HepG2 (cell line): ENCODE data around the gene PTF1A. TPM values are rescaled to one million over a fixed set of nuclear protein-coding genes. Genes with fewer than 3 reads are reported as not detected.

Source experiments
- HNRNPK ChIP-seq: fragments of 200-400 bp; formaldehyde crosslinking; IDR thresholded peaks from 2 replicates; pipeline ENCODE4 v1.6.1; 2018; ENCODE audit warnings: low read length, low read depth, moderate library complexity, mild to moderate bottlenecking; ENCODE audit not compliant: poor library complexity, severe bottlenecking
- KAT7 ChIP-seq: IDR thresholded peaks from 2 replicates; pipeline ENCODE4 v1.6.1; 2018; ENCODE audit warnings: borderline replicate concordance, missing compliant biosample characterization
- KDM4B ChIP-seq: sonication (generic); formaldehyde crosslinking; IDR thresholded peaks from 2 replicates; pipeline ENCODE4 v1.4.0; 2020; ENCODE audit warnings: missing genetic modification reagents
- MXD4 ChIP-seq: IDR thresholded peaks from 2 replicates; pipeline ENCODE4 v1.6.1; 2016; ENCODE audit warnings: mild to moderate bottlenecking, missing biosample characterization, missing genetic modification reagents
- NFIB ChIP-seq: sonication (generic); formaldehyde crosslinking; IDR thresholded peaks from 2 replicates; pipeline ENCODE4 v1.9.0; 2021; ENCODE audit warnings: missing genetic modification reagents, mild to moderate bottlenecking, borderline replicate concordance
- PRMT3 ChIP-seq: sonication (generic); formaldehyde crosslinking; IDR thresholded peaks from 2 replicates; pipeline ENCODE4 v1.8.1; 2022; ENCODE audit warnings: low read depth, mild to moderate bottlenecking, moderate library complexity, missing genetic modification reagents, borderline replicate concordance
- ZNF17 ChIP-seq: sonication (generic); formaldehyde crosslinking; IDR thresholded peaks from 2 replicates; pipeline ENCODE4 v1.5.0; 2020; ENCODE audit warnings: mild to moderate bottlenecking, missing genetic modification reagents
- ZNF343 ChIP-seq: sonication (generic); formaldehyde crosslinking; IDR thresholded peaks from 2 replicates; pipeline ENCODE4 v1.4.0; 2020; ENCODE audit warnings: mild to moderate bottlenecking, missing genetic modification reagents
- ZNF605 ChIP-seq: sonication (generic); formaldehyde crosslinking; IDR thresholded peaks from 2 replicates; pipeline ENCODE4 v1.8.0; 2022; ENCODE audit warnings: mild to moderate bottlenecking, missing genetic modification reagents
- ZNF616 ChIP-seq: sonication (generic); formaldehyde crosslinking; IDR thresholded peaks from 2 replicates; pipeline ENCODE4 v1.5.0; 2020; ENCODE audit warnings: low read depth, mild to moderate bottlenecking, missing genetic modification reagents
- ZNF7 ChIP-seq: IDR thresholded peaks from 2 replicates; pipeline ENCODE4 v1.6.1; 2016; ENCODE audit warnings: missing biosample characterization, missing genetic modification reagents
- polyA plus RNA-seq, 8 experiments: library from polyadenylated mRNA; depleted of rRNA in 3 of 8; stranded (reverse) in 7 of 8; unstranded in 1 of 8; fragments of >200 nt; fragmentation: Illumina TruSeq in 4 of 8; extraction: Trizol in 4 of 8; gene quantifications; 2 replicates each; pipeline versions ENCODE4 v1.2.1 to v1.2.3, GENCODE V29; 2011 to 2016; ENCODE audit warnings: low read depth in 4 of 8, missing spikeins in 1 of 8, mixed read lengths in 1 of 8; ENCODE audit not compliant: insufficient read depth in 1 of 8
- total RNA-seq, 5 experiments: library from RNA; depleted of rRNA; stranded (reverse); fragments of >200 nt; fragmentation: Illumina TruSeq; extraction: Trizol; gene quantifications; 2 replicates each; pipeline ENCODE4 v1.2.3, GENCODE V29; 2016; ENCODE audit warnings: low read depth in 1 of 5
- TF ChIP-seq, protein P1 (sequence below): sonication (generic); formaldehyde crosslinking; conservative IDR thresholded peaks from 2 replicates; pipeline ENCODE4 v1.5.0; 2020; ENCODE audit warnings: missing genetic modification reagents
- TF ChIP-seq, protein P2 (sequence below): sonication (generic); formaldehyde crosslinking; IDR thresholded peaks from one replicate; pipeline ENCODE4 v1.5.1; 2020; ENCODE audit warnings: mild to moderate bottlenecking, missing genetic modification reagents; ENCODE audit errors: not compliant biosample characterization
- TF ChIP-seq, protein P3 (sequence below): IDR thresholded peaks from 2 replicates; pipeline ENCODE4 v1.6.1; 2016; ENCODE audit warnings: low read depth, missing genetic modification reagents, missing compliant biosample characterization
- TF ChIP-seq, protein P4 (sequence below): sonication (generic); formaldehyde crosslinking; IDR thresholded peaks from 2 replicates; pipeline ENCODE4 v1.5.0; 2020; ENCODE audit warnings: missing genetic modification reagents

PTF1A gene
- total and polyA plus RNA-seq, 2 of the 13 experiments (the other 11 are each of a cell fraction or from before 2014, with no cell fraction given), result not detected

DNA sequence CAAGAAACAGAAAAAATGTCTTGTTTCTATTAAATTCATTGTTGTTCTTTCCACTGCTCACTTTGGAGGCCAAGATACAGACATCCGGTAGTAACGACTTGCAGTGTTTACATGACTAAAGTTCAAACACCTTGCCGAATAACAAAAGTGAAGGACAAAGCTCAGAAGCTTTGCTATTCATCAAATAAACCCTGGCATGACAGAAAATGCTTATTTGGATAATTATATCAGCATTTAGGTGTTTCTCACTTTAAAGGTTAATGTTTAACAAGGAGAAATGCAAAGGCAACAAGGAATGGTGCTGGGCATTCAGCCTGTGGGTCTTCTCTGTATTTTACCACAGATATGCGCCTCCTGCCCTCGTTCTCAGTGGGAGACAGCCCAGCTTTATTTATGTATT is 5.4 kb upstream of the PTF1A start (continued):
- TF ChIP-seq, protein P1, sequence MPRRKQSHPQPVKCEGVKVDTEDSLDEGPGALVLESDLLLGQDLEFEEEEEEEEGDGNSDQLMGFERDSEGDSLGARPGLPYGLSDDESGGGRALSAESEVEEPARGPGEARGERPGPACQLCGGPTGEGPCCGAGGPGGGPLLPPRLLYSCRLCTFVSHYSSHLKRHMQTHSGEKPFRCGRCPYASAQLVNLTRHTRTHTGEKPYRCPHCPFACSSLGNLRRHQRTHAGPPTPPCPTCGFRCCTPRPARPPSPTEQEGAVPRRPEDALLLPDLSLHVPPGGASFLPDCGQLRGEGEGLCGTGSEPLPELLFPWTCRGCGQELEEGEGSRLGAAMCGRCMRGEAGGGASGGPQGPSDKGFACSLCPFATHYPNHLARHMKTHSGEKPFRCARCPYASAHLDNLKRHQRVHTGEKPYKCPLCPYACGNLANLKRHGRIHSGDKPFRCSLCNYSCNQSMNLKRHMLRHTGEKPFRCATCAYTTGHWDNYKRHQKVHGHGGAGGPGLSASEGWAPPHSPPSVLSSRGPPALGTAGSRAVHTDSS (CRISPR knock-in tag), result no peak
- TF ChIP-seq ZNF343 (CRISPR knock-in tag) (no peak), NFIB (CRISPR knock-in tag) (no peak), KAT7 (no peak), ZNF605 (no peak), KDM4B (CRISPR knock-in tag) (no peak), PRMT3 (CRISPR knock-in tag) (no peak), HNRNPK (no peak), ZNF7 (CRISPR knock-in tag) (no peak), MXD4 (CRISPR knock-in tag) (no peak), ZNF17 (CRISPR knock-in tag) (no peak), ZNF616 (CRISPR knock-in tag) (no peak)
- TF ChIP-seq, protein P2, sequence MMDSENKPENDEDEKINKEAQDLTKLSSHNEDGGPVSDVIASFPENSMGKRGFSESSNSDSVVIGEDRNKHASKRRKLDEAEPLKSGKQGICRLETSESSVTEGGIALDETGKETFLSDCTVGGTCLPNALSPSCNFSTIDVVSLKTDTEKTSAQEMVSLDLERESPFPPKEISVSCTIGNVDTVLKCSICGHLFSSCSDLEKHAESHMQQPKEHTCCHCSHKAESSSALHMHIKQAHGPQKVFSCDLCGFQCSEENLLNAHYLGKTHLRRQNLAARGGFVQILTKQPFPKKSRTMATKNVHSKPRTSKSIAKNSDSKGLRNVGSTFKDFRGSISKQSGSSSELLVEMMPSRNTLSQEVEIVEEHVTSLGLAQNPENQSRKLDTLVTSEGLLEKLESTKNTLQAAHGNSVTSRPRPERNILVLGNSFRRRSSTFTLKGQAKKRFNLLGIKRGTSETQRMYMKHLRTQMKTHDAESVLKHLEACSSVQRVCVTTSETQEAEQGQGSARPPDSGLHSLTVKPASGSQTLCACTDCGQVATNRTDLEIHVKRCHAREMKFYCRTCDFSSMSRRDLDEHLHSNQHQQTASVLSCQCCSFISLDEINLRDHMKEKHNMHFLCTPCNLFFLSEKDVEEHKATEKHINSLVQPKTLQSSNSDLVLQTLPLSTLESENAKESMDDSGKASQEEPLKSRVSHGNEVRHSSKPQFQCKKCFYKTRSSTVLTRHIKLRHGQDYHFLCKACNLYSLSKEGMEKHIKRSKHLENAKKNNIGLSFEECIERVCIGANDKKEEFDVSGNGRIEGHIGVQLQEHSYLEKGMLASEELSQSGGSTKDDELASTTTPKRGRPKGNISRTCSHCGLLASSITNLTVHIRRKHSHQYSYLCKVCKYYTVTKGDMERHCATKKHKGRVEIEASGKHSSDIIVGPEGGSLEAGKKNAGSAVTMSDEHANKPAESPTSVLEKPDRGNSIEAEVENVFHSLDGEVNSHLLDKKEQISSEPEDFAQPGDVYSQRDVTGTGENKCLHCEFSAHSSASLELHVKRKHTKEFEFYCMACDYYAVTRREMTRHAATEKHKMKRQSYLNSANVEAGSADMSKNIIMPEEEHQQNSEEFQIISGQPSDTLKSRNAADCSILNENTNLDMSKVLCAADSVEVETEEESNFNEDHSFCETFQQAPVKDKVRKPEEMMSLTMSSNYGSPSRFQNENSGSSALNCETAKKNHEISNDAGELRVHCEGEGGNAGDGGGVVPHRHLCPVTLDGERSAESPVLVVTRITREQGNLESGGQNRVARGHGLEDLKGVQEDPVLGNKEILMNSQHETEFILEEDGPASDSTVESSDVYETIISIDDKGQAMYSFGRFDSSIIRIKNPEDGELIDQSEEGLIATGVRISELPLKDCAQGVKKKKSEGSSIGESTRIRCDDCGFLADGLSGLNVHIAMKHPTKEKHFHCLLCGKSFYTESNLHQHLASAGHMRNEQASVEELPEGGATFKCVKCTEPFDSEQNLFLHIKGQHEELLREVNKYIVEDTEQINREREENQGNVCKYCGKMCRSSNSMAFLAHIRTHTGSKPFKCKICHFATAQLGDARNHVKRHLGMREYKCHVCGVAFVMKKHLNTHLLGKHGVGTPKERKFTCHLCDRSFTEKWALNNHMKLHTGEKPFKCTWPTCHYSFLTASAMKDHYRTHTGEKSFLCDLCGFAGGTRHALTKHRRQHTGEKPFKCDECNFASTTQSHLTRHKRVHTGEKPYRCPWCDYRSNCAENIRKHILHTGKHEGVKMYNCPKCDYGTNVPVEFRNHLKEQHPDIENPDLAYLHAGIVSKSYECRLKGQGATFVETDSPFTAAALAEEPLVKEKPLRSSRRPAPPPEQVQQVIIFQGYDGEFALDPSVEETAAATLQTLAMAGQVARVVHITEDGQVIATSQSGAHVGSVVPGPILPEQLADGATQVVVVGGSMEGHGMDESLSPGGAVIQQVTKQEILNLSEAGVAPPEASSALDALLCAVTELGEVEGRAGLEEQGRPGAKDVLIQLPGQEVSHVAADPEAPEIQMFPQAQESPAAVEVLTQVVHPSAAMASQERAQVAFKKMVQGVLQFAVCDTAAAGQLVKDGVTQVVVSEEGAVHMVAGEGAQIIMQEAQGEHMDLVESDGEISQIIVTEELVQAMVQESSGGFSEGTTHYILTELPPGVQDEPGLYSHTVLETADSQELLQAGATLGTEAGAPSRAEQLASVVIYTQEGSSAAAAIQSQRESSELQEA (CRISPR knock-in tag), result no peak
- TF ChIP-seq, protein P3, sequence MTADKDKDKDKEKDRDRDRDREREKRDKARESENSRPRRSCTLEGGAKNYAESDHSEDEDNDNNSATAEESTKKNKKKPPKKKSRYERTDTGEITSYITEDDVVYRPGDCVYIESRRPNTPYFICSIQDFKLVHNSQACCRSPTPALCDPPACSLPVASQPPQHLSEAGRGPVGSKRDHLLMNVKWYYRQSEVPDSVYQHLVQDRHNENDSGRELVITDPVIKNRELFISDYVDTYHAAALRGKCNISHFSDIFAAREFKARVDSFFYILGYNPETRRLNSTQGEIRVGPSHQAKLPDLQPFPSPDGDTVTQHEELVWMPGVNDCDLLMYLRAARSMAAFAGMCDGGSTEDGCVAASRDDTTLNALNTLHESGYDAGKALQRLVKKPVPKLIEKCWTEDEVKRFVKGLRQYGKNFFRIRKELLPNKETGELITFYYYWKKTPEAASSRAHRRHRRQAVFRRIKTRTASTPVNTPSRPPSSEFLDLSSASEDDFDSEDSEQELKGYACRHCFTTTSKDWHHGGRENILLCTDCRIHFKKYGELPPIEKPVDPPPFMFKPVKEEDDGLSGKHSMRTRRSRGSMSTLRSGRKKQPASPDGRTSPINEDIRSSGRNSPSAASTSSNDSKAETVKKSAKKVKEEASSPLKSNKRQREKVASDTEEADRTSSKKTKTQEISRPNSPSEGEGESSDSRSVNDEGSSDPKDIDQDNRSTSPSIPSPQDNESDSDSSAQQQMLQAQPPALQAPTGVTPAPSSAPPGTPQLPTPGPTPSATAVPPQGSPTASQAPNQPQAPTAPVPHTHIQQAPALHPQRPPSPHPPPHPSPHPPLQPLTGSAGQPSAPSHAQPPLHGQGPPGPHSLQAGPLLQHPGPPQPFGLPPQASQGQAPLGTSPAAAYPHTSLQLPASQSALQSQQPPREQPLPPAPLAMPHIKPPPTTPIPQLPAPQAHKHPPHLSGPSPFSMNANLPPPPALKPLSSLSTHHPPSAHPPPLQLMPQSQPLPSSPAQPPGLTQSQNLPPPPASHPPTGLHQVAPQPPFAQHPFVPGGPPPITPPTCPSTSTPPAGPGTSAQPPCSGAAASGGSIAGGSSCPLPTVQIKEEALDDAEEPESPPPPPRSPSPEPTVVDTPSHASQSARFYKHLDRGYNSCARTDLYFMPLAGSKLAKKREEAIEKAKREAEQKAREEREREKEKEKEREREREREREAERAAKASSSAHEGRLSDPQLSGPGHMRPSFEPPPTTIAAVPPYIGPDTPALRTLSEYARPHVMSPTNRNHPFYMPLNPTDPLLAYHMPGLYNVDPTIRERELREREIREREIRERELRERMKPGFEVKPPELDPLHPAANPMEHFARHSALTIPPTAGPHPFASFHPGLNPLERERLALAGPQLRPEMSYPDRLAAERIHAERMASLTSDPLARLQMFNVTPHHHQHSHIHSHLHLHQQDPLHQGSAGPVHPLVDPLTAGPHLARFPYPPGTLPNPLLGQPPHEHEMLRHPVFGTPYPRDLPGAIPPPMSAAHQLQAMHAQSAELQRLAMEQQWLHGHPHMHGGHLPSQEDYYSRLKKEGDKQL (CRISPR knock-in tag), result no peak
- TF ChIP-seq, protein P4, sequence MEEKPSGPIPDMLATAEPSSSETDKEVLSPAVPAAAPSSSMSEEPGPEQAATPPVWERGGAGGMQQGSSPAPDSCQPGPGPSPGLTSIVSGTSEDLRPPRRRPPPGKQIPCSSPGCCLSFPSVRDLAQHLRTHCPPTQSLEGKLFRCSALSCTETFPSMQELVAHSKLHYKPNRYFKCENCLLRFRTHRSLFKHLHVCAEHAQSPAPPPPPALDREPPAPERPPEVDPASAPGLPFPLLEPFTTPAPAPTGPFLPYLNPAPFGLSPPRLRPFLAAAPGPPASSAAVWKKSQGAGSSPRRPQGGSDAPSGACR (CRISPR knock-in tag), result no peak
